Esophagus muscularis mucosa (tissue), 4 donors: ENCODE data around the gene NPRL2. TPM values are rescaled to one million over a fixed set of nuclear protein-coding genes. Genes with fewer than 3 reads are reported as not detected.

ENCODE experiments used
- DNase-seq: peaks from one replicate; pipeline ENCODE4 v3.0.0-alpha.2; 2017; ENCODE audit errors: extremely low spot score
- H3K27ac ChIP-seq, 4 donors: fragments of 200-600 bp; sonication (generic); replicated peaks in 1 of 4; 1 replicate in 3 of 4; 2 replicates in 1 of 4; pipeline ENCODE4 v1.5.1; 2016 to 2019; ENCODE audit warnings: mild to moderate bottlenecking in 1 of 4
- H3K27me3 ChIP-seq, 4 donors: fragments of 200-600 bp; sonication (generic); one replicate each; pipeline versions ENCODE4 v1.5.1 to v1.6.0; 2016 to 2019
- H3K36me3 ChIP-seq, 4 donors: fragments of 200-600 bp; sonication (generic); one replicate each; pipeline ENCODE4 v1.5.1; 2016 to 2019
- H3K4me1 ChIP-seq, 4 donors: fragments of 200-600 bp; sonication (generic); one replicate each; pipeline ENCODE4 v1.5.1; 2016 to 2019
- H3K4me3 ChIP-seq, 4 donors: fragments of 200-600 bp; sonication (generic); 1 replicate in 2 of 4; 2 replicates in 2 of 4; pipeline ENCODE4 v1.5.1; 2016 to 2019; ENCODE audit warnings: mild to moderate bottlenecking in 4 of 4, moderate library complexity in 1 of 4
- H3K9me3 ChIP-seq, 4 donors: fragments of 200-600 bp; sonication (generic); 1 replicate in 3 of 4; 2 replicates in 1 of 4; pipeline ENCODE4 v1.5.1; 2016 to 2019
- EP300 ChIP-seq: sonication (generic); formaldehyde crosslinking; IDR thresholded peaks from one replicate; pipeline ENCODE4 v1.6.1; 2017; ENCODE audit warnings: antibody characterized with exemption
- POLR2A ChIP-seq: fragments of 450-650 bp; IDR thresholded peaks from one replicate; pipeline ENCODE4 v1.6.1; 2017; ENCODE audit warnings: antibody characterized with exemption, moderate library complexity, mild to moderate bottlenecking, low read depth
- POLR2AphosphoS5 ChIP-seq, 2 donors: sonication (generic); formaldehyde crosslinking; IDR thresholded peaks; one replicate each; pipeline ENCODE4 v1.6.1; 2017; ENCODE audit warnings: antibody characterized with exemption in 2 of 2
- WGBS: methylation state at CpG from one replicate; pipeline ENCODE4 v1.1.5; 2018; 5-methylcytosine and 5-hydroxymethylcytosine counted together
- intact Hi-C: fragments of 100-400 bp; cut with DNase I; formaldehyde crosslinking; loops from one replicate; pipeline ENCODE4 v1.15.1; 2023
- total RNA-seq, 4 donors: library from RNA; depleted of rRNA; stranded (reverse); fragments of >200 nt; gene quantifications; one replicate each; pipeline versions ENCODE4 v1.1.0 to v1.2.1, GENCODE V29; 2016
- TF ChIP-seq, protein P1 (sequence below), 3 experiments: fragments of 200-600 bp in 2 of 3; fragments of 450-650 bp in 1 of 3; sonication (generic) in 2 of 3; IDR thresholded peaks; one replicate each; pipeline ENCODE4 v1.5.1; 2017 to 2019; ENCODE audit warnings: antibody characterized with exemption in 3 of 3, mild to moderate bottlenecking in 2 of 3, moderate library complexity in 1 of 3

NPRL2 gene
- total RNA-seq, 4 donors from 2014 or later: 10.4 to 16.7 (median 14.2) TPM

DNA sequence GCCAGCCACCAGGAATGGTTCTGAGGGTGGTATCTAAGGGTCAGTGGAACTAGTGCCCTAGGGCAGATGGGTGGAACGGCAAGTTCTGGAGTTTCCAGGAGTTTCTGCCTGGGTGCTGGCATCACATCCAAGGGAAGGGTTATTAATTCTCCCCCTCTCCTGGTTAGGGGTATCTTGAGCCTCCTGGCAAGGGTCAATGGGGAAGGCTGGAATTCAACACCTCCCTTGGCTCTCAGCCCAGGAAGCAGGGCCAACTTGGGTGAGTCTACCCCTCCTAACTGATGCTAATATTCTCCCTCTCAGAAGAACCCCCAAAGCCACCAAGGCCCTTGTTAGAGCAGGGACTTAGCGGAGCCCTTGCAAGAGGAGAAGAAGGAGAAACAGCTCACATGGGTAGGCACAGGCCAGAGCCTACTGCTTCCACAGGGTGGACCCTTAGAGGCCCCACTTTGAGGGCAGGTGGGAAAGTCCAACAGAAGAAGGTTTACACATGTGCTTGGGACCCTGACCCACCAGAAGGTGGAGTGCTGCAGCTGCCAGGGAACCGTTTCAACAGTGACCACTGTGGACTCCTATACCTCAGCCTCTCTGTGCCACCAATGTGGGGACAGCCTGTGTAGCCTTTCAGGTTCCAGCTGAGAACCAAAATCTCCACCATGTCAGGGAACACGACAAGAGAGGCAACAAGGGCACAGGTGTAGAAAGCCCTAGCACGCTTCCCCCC lies 5.4 kb upstream of the NPRL2 start:
- peaks cover 49 to 77% (median 56%) of the 10 kb centered on the region in 4 donors for H3K4me1 ChIP-seq
- H3K4me3 ChIP-seq: peak overlapping the region; percentile 70 to 77 (median 74)
- H3K36me3 ChIP-seq: peaks cover 14 to 57% (median 38%) of the 10 kb centered on the region in 4 donors
- no peak for DNase-seq
- H3K9me3 ChIP-seq: no peaks in the 10 kb centered on the region
- H3K27ac ChIP-seq: peak overlapping the region; percentile 15 to 85 (median 16)
- WGBS: 71% methylated on average over 5 of the region's 5 CpGs
- no peaks in the 10 kb centered on the region for H3K27me3 ChIP-seq
- TF ChIP-seq, protein P1, sequence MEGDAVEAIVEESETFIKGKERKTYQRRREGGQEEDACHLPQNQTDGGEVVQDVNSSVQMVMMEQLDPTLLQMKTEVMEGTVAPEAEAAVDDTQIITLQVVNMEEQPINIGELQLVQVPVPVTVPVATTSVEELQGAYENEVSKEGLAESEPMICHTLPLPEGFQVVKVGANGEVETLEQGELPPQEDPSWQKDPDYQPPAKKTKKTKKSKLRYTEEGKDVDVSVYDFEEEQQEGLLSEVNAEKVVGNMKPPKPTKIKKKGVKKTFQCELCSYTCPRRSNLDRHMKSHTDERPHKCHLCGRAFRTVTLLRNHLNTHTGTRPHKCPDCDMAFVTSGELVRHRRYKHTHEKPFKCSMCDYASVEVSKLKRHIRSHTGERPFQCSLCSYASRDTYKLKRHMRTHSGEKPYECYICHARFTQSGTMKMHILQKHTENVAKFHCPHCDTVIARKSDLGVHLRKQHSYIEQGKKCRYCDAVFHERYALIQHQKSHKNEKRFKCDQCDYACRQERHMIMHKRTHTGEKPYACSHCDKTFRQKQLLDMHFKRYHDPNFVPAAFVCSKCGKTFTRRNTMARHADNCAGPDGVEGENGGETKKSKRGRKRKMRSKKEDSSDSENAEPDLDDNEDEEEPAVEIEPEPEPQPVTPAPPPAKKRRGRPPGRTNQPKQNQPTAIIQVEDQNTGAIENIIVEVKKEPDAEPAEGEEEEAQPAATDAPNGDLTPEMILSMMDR (IDR thresholded peaks at IDR 0.05): no peak
- TF ChIP-seq POLR2A (no peak), POLR2AphosphoS5 (IDR thresholded peaks at IDR 0.05) (no peak), EP300 (no peak)
- intact Hi-C loops: no loop called here

DNA sequence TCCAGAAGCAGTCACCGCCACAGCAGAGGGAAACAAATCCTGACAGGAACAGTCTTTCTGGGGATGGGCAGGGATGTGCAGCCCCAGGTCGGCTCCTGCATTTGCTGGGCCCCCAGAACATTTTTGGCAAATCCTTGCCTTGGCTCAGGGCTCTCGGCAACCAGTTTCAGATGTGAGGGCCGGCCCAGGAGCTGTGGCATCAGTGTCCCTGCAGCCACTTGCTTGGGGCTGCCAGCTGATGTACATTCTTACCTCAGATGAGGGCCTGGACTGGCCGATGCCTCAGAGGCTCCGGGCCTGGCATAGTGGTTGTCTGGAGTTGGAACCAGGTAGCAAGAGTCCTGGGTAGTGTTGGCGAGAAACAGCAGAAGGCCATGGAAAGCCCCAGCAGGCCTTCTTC lies 4.3 kb upstream of the NPRL2 start:
- TF ChIP-seq POLR2AphosphoS5 (IDR thresholded peaks at IDR 0.05) (no peak), POLR2A (no peak), EP300 (no peak)
- TF ChIP-seq, protein P1 (IDR thresholded peaks at IDR 0.05): no peak
- H3K9me3 ChIP-seq: no peaks in the 10 kb centered on the region
- no peaks in the 10 kb centered on the region for H3K27me3 ChIP-seq
- H3K4me1 ChIP-seq: peaks cover 54 to 81% (median 62%) of the 10 kb centered on the region in 4 donors
- DNase-seq: no peak
- H3K36me3 ChIP-seq: peaks cover 14 to 57% (median 38%) of the 10 kb centered on the region in 4 donors
- H3K27ac ChIP-seq: no peak overlapping the region
- WGBS: 84% methylated on average over 2 of the region's 7 CpGs
- H3K4me3 ChIP-seq: no peak overlapping the region
- intact Hi-C loops: no loop called here

DNA sequence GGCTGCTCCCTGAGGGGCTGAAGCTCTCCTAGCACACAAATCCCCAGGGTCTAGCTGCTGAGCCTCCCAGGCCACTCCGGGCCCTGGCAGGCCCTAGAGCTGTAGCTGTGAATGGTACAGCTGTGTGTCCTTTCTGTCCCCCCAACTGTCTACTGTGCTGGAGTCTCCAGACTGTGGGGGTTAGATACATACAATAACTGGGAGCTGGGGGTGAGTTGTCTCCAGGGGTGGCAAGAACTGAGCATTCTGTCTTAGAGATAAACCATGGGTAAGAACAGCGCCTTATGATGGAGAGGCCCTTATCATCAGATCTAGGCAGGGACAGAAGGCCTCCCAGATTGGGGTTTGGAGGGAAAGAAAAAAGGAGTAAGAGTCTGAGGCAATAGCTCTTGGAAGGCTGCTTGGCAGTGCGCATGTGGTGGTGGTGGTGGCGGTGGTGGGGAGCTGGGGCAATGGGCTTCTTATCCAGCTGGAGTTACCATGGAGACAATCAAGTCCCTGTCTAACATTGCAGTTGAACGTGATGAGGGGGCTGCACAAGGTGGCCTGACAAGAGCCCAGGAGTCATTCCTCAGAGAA lies 3.7 kb upstream of the NPRL2 start:
- H3K27me3 ChIP-seq: no peaks in the 10 kb centered on the region
- no peak overlapping the region for H3K27ac ChIP-seq
- DNase-seq: no peak
- peaks cover 14 to 58% (median 38%) of the 10 kb centered on the region in 4 donors for H3K36me3 ChIP-seq
- TF ChIP-seq POLR2AphosphoS5 (IDR thresholded peaks at IDR 0.05) (no peak), POLR2A (no peak), EP300 (no peak)
- TF ChIP-seq, protein P1 (IDR thresholded peaks at IDR 0.05): no peak
- H3K4me3 ChIP-seq: no peak overlapping the region
- 77% methylated on average over 5 of the region's 5 CpGs for WGBS
- intact Hi-C loops: no loop called here
- H3K4me1 ChIP-seq: peaks cover 57 to 83% (median 65%) of the 10 kb centered on the region in 4 donors
- no peaks in the 10 kb centered on the region for H3K9me3 ChIP-seq

DNA sequence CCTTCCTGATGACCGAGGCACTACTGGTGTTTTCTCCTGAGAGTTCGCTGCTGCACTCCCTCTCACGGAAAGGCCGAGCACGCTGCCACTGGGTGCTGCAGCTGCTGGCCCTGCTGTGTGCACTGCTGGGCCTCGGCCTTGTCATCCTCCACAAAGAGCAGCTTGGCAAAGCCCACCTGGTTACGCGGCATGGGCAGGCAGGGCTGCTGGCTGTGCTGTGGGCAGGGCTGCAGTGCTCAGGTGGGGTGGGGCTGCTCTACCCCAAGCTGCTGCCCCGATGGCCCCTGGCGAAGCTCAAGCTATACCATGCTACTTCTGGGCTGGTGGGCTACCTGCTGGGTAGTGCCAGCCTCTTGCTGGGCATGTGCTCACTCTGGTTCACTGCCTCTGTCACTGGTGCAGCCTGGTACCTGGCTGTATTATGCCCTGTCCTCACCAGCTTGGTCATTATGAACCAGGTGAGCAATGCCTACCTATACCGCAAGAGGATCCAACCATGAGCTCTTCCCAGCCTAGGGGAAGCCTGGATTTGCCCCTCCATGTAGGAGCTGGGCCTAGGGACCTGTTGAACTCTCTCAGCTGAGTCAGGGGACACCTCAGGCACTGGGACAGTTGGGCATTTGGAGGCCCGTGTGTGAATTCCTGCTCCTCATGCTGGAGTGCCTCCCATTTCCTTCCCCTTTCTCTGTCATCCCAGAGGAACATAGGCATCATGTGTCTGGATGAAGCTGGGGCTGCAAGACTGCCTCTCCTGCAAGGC lies 2.9 kb upstream of the NPRL2 start:
- Histone ChIP-seq H3K27ac (no peak overlapping the region), H3K36me3 (peaks cover 14 to 66% (median 41%) of the 10 kb centered on the region in 4 donors), H3K27me3 (no peaks in the 10 kb centered on the region), H3K4me3 (no peak overlapping the region), H3K9me3 (no peaks in the 10 kb centered on the region), H3K4me1 (peaks cover 58 to 85% (median 68%) of the 10 kb centered on the region in 4 donors)
- 82% methylated on average over 5 of the region's 12 CpGs for WGBS
- DNase-seq: no peak
- intact Hi-C loops: no loop called here
- TF ChIP-seq, protein P1 (IDR thresholded peaks at IDR 0.05): no peak
- TF ChIP-seq POLR2AphosphoS5 (IDR thresholded peaks at IDR 0.05) (no peak), POLR2A (no peak), EP300 (no peak)
